ENCODE data around the gene NPPA. TPM values are rescaled to one million over a fixed set of nuclear protein-coding genes. Genes with fewer than 3 reads are reported as not detected.

NPPA gene
- polyA plus RNA-seq, 5 donors = 0.43 to 1.5 (median 0.73) TPM

DNA sequence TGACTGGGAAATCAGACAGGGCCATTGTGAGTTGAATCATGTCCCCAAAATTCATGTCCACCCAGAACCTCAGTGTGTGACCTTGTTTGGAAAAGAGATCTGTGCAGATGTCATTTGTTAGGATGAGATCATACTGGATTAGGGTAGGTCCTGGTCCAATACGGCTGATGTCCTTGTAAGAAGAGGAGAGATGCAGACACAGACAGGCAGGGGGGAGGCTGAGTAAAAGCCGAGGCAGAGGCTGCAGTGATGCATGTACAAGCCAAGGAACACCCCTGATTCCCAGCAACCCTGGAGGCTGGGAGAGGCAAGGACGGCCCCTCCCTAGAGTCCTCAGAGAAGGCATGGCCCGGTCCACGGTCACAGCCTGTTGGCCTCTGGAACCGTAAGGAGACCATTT lies 27.0 kb upstream of the NPPA start:
- no peak for DNase-seq

DNA sequence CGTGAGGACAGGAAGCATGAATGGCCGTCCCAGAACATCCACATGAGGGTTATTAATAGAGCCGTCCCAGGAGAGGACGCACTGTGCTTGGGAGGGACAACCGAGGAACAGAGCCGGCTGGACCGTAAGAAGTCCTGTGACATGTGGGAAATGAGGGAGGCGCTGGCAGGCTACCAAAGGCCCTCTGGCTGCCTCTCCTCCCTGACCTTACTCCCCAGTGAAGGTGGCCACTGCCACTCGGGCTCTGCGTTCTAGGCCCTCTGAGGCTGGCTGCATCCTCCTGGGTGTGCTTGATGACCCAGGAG lies 26.6 kb upstream of the NPPA start:
- DNase-seq = no peak

DNA sequence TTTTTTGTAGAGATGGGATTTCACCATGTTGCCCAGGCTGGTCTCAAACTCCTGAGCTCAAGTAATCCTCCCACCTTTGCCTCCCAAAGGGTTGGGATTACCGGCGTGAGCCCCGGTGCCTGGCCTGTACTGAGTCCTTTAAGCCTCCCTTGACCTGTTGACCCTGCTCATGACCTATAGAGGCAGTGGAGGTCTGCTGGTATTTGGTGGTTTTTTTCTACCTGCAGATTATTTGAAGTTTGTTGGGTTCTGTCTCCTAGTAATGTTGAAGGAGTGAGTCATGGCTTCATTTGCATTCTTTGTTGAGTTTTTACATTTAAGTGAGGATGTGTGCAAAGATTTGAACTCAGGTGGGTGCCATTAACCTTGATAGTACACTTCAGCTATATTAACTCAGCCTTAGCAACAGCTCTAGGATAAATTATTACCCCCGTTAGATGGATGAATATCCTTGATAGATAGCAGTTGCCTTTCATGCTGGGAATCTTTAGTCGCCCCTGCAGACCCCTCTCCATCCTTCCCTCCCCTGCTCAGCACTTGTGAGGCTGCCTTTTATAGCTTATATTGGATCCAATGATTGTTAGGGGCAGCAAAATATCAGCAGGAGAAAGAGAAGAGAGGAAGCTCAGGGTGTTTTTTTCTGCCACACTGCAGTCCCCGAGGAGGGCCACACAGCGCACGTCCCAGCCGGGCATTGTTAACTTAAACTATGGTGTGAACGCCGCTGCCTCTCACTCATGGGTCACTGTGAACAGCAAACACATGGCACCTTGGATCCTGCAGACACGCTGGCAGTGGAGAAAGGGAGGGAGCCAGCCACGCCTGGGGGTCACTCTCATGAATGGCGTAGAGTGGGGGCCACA lies 26.0 kb upstream of the NPPA start:
- DNase-seq = no peak

DNA sequence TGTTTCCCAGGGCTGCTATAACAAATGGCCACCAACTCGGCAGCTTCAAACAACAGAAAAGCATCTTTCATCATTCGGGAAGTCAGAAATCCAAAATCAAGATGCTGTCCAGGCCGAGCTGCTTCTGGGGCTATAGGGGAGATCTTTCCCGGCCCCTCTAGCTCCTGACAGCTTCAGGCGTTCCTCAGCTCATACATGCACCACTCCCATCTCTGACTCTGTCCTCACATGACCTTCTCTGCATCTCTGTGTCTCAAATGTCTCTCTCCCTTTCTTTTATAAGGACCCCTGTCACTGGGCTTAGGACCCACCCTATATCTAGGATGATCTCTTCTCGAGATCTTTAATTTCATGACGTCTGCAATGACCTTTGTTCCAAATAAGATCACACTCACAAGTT lies 25.0 kb upstream of the NPPA start:
- no peak for DNase-seq

DNA sequence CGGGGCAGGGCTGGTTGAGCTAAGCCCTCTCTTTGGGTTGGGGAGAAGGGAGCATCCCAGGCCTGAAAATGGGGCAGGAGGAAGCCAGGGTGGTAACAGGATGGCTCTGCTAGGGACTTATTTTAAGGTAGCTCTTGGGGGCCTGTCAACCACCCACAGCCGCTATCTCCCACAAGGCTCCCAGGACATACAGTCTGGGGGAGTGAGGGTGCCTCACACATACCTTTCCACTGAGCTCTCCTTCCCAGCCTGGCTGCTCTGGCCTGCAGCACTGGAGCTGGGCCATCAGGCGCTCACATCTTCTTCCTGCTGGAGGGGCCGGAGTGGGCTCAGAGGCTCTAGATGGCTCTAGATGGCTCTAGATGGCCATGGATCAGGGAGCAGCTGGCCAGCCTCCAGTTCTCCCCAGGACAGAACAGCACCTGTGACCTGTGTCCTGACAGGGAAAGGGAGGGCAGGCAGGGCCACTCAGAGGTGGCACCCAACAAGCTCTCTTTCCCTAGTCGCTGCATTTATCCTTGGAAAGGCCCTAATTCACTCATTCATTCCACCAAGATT lies 22.1 kb upstream of the NPPA start:
- no peak for DNase-seq

DNA sequence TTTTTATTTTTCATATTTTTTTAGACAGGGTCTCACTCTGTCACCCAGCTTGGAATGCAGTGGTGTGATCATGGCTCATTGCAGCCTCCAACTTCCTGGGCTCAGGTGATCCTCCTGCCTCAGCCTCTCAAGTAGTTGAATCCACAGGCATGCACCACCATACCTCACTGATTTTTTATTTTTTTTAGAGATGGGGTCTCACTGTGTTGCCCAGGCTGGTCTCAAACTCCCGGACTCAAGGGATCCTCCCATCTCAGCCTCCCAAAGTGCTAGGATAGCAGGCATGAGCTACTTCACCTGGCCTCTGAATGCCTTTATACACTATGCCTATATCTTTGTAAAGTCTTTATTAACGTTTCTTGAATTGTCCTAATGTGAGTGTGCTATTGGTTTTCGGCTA lies 21.5 kb upstream of the NPPA start:
- DNase-seq = no peak

DNA sequence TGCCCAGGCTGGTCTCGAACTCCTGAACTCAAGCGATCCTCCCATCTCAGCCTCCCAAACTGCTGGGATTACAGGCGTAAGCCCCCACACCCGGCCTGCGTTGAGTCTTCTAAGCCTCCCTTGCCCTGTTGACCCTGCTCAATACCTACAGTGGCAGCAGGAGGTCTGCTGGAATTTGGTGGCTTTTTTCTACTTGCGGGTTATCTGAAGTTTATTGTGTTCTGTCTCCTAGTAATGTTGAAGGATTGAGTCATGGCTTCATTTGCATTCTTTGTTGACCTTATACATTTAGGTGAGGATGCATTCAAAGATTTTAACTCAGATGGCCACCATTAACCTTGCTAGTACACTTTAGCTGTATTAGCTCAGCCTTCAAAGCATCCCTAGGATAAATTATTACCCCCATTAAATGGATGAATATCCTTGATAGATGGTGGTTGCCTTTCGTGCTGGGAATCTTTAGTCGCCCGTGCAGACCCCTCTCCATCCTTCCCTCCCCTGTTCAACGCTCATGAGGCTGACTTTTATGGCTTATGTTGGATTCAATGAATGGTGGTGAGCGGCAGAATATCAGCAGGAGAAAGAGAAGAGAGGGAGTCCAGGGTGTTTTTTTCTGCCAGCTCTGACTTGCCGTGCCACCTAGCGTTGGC lies 20.9 kb upstream of the NPPA start:
- no peak for DNase-seq

DNA sequence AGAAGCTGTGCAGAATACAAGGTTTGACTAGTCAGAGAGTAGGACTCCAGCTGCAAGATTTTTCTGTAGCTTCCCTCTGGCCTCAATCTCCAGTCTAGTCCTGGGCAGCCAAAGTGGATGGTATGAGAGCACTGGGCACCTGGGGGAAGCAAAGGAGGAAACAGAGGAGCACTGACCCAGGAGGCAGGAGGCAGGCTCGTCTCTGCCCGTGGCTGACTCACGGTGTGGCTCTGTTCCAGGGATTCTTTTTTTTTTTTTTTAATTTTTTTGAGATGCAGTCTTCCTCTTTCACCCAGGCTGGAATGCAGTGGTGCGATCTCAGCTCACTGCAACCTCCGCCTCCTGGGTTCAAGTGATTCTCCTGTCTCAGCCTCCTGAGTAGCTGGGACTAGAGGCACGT lies 15.3 kb upstream of the NPPA start:
- DNase-seq = no peak

DNA sequence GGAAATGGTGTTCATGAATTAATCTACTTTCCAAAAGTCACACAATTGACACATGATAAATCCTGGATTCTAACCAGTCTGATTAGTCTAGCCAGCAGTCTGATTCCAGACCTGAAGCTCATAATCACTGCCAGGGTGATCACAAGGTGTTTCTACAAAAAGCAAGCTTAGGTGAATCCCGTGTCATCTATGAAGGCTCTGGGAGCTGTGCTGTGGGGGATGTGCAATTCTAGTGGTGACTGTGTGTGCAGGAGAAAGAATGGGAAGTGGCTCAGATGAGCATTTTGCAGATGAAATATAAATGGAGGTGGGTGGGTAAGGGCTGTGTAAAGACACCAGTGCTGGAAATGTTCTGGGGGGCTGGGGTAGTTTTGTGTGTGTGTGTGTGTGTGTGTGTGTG lies 13.0 kb upstream of the NPPA start:
- DNase-seq = no peak

DNA sequence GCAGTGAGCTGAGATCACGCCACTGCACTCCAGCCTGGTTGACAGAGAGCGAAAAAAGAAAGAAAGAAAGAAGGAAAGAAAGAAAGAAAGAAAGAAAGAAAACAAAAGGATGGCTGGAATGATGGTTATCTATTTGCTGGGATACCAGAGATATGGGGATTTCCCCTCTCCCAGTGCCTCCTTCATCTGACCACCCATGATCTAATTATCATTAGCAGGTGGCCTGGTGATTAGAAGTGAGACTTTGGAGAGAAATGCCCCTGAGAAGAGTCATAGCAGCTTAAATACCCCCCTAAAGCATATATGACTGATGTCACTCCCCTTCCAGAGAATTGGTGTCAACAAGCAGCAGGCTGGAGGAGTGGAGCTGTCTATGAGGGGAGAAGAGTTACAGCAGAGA lies 12.5 kb upstream of the NPPA start:
- no peak for DNase-seq

DNA sequence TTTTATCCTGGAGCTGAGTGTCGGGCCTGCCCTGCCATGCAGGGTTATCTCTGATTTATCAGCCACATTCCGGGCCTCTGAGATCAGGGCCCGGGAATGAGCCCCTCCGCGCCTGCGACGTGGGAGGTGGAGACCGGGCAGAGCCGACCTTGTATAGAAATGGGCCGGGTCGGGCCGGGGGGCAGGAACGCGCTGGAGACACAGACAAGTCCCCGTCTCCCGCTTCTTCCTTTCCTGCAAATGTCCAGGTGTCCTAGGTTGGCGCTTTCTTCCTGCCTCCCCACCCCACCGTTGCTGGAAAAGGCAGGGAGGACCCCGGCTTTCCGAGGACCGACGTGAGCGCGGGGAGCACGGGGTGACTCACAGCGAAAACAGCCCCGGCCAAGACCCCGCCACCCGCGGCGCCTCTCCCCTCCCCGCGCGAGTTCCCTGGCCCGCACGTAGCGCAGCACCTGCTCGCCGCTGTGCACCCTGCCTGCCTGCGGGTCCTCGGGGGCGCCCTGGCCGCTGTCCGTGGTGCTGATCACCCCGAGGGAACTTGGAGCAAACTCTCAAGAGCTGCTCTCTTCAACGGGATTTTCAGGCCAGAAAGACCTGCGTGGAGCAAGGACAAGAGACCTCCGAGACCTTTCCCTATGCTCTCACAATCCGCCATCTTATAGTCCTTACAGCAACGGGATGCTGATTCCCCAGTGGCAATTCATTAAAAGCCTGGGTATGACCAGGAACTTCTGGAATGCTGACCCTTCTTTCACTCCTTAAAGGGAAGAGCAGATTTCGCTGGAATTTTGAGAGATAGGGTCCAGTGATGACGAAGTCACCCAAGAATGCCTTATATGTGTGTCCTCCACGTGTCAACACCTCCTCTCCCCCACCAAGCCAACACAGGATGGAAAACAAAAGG lies 11.6 kb upstream of the NPPA start:
- peak; percentile 53 to 63 for DNase-seq

DNA sequence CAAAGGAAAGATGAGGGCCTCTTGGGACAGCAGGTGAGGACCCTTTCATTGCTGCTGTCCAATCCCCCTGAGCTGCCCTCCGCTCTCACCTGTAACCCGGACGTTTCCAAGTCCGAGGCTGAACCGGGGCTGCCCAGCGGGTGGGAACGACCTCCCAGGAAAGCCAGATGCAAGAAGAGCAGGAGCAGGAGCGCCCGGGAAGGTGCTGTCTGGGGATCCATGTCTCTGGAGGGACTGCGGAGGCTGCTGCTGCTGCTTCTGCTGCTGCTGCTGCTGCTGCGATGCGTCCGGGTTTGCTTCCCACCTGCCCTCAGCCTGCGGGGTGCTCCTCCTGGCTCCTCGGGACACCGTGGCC lies 11.0 kb upstream of the NPPA start, which contains the start of gene NPPB:
Gene NPPB (minus strand): TSS at position 333 of the 355 bp plus-strand sequence. CDS start 112 bp downstream, at position 221.
- DNase-seq = no peak

DNA sequence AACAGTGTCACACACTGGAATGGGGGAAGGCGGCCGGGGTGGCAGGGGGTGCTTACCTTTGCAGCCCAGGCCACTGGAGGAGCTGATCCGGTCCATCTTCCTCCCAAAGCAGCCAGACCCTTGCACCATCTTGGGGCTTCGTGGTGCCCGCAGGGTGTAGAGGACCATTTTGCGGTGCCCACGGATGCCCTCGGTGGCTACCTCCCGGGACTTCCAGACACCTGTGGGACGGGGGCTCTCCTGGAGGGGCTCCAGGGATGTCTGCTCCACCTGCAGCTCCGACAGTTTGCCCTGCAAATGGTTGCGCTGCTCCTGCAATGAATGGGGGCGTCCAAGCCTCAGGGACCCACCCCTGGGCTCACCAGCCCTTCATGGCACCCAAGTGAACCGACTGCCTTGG lies 10.6 kb upstream of the NPPA start:
- no peak for DNase-seq

DNA sequence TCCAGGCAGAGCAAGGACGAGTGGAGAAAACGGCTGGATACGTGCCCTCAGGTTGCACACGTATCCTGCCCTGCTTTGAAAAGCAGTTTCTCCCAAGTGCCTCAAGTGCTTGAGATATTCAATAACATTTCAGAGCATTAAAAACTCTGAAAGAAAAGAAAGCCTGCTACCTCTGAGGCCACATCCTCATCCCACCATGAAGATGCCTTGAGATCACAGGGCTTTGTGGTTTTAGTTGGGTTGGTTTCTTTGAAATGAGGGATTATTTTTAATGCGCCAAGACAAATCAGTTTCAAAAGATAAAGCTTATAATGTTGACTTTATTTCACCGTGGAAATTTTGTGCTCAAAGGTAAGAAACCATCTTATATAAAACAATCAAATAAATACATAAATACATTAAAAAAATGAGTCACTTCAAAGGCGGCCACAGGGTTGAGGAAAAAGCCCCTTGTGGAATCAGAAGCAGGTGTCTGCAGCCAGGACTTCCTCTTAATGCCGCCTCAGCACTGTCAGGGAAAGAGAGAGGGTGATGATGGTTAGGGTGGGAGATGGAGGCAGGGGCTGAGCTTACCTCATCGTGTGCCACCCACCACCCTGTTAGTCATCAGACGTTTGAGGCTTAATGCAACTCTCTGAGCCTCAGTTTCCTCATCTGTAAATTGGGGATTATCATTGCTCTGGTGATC lies 9.7 kb upstream of the NPPA start:
- no peak for DNase-seq

DNA sequence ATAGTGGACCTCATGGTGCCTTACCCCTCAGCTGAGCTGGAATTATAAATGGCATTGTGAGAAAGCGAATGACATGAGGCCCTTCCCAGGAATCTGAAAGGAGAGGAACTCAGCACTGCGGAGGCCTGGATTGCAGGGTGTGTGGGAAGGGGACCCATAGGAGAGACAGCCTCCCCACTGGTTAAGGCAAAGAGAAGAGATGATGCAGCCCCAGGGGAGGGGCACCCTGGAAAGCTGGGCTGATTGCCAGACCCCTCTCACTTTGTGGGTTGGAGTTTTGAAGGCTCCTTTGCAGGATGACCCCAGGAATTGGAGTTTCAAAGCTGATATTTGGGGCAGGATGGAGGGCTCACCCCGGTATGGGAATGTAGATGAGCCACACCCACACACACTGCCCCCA lies 9.1 kb upstream of the NPPA start:
- no peak for DNase-seq

DNA sequence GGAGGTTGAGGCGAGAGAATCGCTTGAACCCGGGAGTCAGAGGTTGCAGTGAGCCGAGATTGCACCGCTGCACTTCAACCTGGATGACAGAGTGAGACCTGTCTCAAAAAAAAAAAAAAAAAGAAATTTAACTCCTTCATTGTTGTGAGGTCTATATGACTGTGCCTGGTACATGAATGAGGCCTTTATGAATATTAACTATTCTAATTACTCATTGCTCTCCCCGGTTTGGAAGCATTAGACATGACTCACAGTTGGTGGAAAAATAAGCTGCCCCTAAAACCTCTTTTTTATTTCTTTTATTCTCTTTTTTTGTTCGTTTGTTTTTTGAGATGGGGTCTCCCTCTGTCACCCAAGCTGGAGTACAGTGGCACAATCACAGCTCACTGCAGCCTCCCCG lies 7.8 kb upstream of the NPPA start:
- DNase-seq = no peak

DNA sequence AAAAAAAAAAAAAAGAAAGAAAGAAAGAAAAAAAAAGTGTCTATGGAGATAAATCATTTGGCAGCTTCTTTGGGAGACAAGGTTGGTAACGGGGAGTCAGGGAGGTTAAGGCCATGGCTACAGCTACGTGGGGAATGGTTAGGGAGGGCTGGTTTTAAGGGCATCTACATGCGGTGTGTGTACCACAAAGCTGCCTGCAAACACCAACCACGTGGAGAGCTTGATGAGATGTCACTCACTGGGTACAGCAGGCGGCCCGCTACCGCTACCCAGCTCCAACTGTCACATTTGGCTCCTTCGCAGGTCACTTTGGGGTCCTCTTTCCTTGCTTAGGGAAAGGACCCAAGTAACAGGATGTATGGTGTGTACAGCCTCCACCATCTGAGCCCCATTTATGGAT lies 6.9 kb upstream of the NPPA start:
- DNase-seq = no peak

DNA sequence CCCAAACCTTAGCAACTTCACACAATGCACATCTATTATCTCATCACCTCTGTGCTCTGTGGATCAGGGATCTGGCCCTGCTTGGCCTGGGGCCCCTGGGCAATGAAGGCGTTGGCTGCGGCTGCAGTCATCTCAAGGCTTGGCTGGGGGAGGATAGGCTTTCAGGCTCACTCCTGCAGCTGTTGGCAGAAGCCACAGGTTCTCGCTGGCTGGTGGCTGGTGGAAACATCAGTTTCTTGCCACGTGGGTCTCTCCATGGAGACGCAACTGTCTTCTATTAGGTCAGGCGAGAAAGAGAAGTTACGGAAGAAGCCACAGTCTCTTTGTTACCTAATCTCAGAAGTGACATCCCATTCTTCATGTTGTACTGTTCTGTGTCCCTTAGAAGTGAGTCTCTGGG lies 3.6 kb upstream of the NPPA start:
- DNase-seq = no peak

DNA sequence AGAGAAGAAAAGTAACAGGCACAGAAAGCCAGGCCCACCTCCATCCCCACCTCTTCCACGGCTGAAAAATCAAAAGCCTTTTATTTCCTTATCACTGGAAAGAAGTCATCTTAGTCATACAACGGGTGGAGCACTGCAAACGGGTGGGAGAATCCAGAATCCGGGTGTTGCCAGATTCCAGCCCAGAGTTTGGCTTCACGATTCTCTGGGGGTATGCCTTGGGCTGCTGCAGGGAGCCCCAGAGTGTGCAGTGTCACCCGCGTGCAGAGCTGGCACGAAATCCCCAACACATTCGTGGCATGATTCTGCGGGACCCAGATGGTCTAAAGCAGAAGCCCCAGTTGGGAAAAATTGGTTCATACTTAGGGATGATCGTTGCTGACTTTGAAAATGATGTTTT lies 2.6 kb upstream of the NPPA start:
- no peak for DNase-seq

DNA sequence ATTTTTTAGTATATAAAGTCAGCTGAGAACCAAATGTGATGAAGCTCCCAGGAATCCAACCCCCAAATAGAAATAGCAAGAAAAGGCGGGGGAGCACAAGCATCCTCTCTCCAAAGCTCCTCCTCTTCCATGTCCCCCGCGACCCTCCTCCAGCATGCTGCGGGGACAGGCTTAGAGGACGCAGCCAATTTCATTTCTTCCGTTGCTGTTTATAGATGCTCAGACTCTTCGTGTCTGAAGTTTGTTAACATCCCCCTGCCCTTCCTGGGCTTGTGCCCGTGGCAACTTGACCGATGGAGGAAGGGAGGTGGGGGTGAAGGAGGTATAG lies 754 bp upstream of the NPPA start:
- no peak for DNase-seq

DNA sequence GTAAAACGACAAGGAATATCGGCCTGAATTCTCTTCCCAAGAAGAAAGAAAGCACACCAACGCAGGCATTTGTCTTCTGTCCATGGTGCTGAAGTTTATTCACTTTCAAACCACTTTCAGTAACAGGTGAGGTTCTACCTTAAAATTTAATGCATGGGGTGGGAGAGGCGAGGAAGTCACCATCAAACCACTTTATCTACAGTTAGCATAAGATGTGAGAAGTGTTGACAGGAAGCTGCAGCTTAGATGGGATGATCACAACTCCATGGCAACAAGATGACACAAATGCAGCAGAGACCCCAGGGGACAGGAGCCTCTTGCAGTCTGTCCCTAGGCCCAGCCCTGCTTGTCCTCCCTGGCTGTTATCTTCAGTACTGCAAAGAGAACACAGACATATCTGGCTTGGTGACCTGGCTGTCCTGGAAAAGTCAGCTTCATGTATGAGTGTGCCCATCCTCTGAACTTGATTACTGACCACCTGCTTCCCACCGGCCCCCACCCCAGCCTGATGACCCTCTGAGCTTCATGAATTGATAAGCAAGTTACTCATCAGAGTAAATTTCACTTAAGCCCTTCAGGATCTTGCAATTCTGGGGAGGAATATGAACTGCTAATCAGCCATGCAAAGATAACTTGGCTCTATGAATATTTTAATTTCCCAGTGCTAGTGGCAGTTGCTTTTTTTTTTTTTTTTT lies 1.8 kb downstream of the NPPA start:
- DNase-seq = no peak
